Measurements from ENCODE around the gene GHR. TPM values are rescaled to one million over a fixed set of nuclear protein-coding genes. Genes with fewer than 3 reads are reported as not detected.
"Not testable (repeated sequence)": the region's sequence is repeated elsewhere in the genome, so short reads cannot be mapped to it uniquely, and the experiment has no call there.

Gene GHR
- total RNA-seq, 1 donor: 5.4 TPM

GRCh38 chr5:42721484-42721883, 298.2 kb downstream of the GHR start:
- H2AFZ ChIP-seq (ENCODE audit: low read length): no peak overlapping the region
- TF ChIP-seq CTCF (IDR thresholded peaks at IDR 0.05; ENCODE audit: extremely low read depth, low read depth, low read length): no peak

GRCh38 chr5:42734531-42735058, 311.4 kb downstream of the GHR start:
- not testable (repeated sequence) for H3K27ac ChIP-seq (ENCODE audit: low read depth, low read length); H3K36me3 ChIP-seq (ENCODE audit: insufficient read depth, low read length); H3K4me3 ChIP-seq (ENCODE audit: insufficient read depth, low read length); H2AFZ ChIP-seq (ENCODE audit: low read length); H3K9me3 ChIP-seq (ENCODE audit: low read depth, low read length); H3K79me2 ChIP-seq (ENCODE audit: insufficient read depth, low read length); H3K4me2 ChIP-seq (ENCODE audit: insufficient read depth, low read length); H3K4me1 ChIP-seq (ENCODE audit: insufficient read depth, low read length); DNase-seq (ENCODE audit: insufficient read length, low spot score, missing footprints); H4K20me1 ChIP-seq (ENCODE audit: insufficient read depth, low read length); H3K27me3 ChIP-seq (ENCODE audit: insufficient read depth, low read length)

More at GRCh38 chr5:42721484-42721883, 298.2 kb downstream of the GHR start:
- H3K4me1 ChIP-seq (ENCODE audit: insufficient read depth, low read length): peaks cover 15% of the 10 kb centered on the region
- no peaks in the 10 kb centered on the region for H3K9me3 ChIP-seq (ENCODE audit: low read depth, low read length)
- DNase-seq (ENCODE audit: insufficient read length, low spot score, missing footprints): no peak
- H3K79me2 ChIP-seq (ENCODE audit: insufficient read depth, low read length): no peaks in the 10 kb centered on the region
- no peak overlapping the region for H3K4me3 ChIP-seq (ENCODE audit: insufficient read depth, low read length)
- no peak overlapping the region for H3K27ac ChIP-seq (ENCODE audit: low read depth, low read length)
- H3K36me3 ChIP-seq (ENCODE audit: insufficient read depth, low read length): no peaks in the 10 kb centered on the region
- no peaks in the 10 kb centered on the region for H3K27me3 ChIP-seq (ENCODE audit: insufficient read depth, low read length)
- no peaks in the 10 kb centered on the region for H4K20me1 ChIP-seq (ENCODE audit: insufficient read depth, low read length)
- no peak overlapping the region for H3K4me2 ChIP-seq (ENCODE audit: insufficient read depth, low read length)

- Histone ChIP-seq H3K9me3 (ENCODE audit: low read depth, low read length) (no peaks in the 10 kb centered on the region), H3K4me1 (ENCODE audit: insufficient read depth, low read length) (no peaks in the 10 kb centered on the region), H4K20me1 (ENCODE audit: insufficient read depth, low read length) (no peaks in the 10 kb centered on the region), H3K79me2 (ENCODE audit: insufficient read depth, low read length) (no peaks in the 10 kb centered on the region), H3K27ac (ENCODE audit: low read depth, low read length) (no peak overlapping the region), H3K27me3 (ENCODE audit: insufficient read depth, low read length) (no peaks in the 10 kb centered on the region), H3K36me3 (ENCODE audit: insufficient read depth, low read length) (no peaks in the 10 kb centered on the region), H3K4me2 (ENCODE audit: insufficient read depth, low read length) (no peak overlapping the region), H3K4me3 (ENCODE audit: insufficient read depth, low read length) (no peak overlapping the region), H2AFZ (ENCODE audit: low read length) (no peak overlapping the region)
- no peak for DNase-seq (ENCODE audit: insufficient read length, low spot score, missing footprints)
- TF ChIP-seq CTCF (IDR thresholded peaks at IDR 0.05; ENCODE audit: extremely low read depth, low read depth, low read length): no peak
Observed at GRCh38 chr5:42740920-42741319, 317.7 kb downstream of the GHR start.

GRCh38 chr5:42745426-42745825, 322.2 kb downstream of the GHR start:
- no peaks in the 10 kb centered on the region for H3K4me1 ChIP-seq (ENCODE audit: insufficient read depth, low read length)
- no peaks in the 10 kb centered on the region for H4K20me1 ChIP-seq (ENCODE audit: insufficient read depth, low read length)
- no peak for DNase-seq (ENCODE audit: insufficient read length, low spot score, missing footprints)
- TF ChIP-seq CTCF (IDR thresholded peaks at IDR 0.05; ENCODE audit: extremely low read depth, low read depth, low read length): peak; percentile 58
- H3K4me3 ChIP-seq (ENCODE audit: insufficient read depth, low read length): no peak overlapping the region
- H3K27me3 ChIP-seq (ENCODE audit: insufficient read depth, low read length): no peaks in the 10 kb centered on the region
- no peak overlapping the region for H3K27ac ChIP-seq (ENCODE audit: low read depth, low read length)
- H3K79me2 ChIP-seq (ENCODE audit: insufficient read depth, low read length): no peaks in the 10 kb centered on the region
- H3K4me2 ChIP-seq (ENCODE audit: insufficient read depth, low read length): no peak overlapping the region
- no peaks in the 10 kb centered on the region for H3K36me3 ChIP-seq (ENCODE audit: insufficient read depth, low read length)
- no peak overlapping the region for H2AFZ ChIP-seq (ENCODE audit: low read length)
- H3K9me3 ChIP-seq (ENCODE audit: low read depth, low read length): no peaks in the 10 kb centered on the region

Measured in osteoblast (primary cell).